Epithelial cell of esophagus (primary cell): ENCODE measurements around the gene MGAT1.

Experiments
- DNase-seq: peaks from one replicate; pipeline ENCODE4 v3.0.0; 2010; ENCODE audit warnings: low read depth
- H3K4me3 ChIP-seq: 2 replicates; pipeline ENCODE4 v1.5.1; 2011; ENCODE audit warnings: mild to moderate bottlenecking, low read length, control low read depth
- TF ChIP-seq, protein P1 (sequence below): IDR thresholded peaks from 2 replicates; pipeline ENCODE4 v1.5.1; 2011; ENCODE audit warnings: low read depth, mild to moderate bottlenecking, low read length, control low read depth, inconsistent platforms; ENCODE audit not compliant: insufficient read depth; ENCODE audit errors: missing control alignments

Gene MGAT1

GRCh38 chr5:180824630-180825476 lies 22.2 kb upstream of the MGAT1 start:
- no peak for DNase-seq
- TF ChIP-seq, protein P1, sequence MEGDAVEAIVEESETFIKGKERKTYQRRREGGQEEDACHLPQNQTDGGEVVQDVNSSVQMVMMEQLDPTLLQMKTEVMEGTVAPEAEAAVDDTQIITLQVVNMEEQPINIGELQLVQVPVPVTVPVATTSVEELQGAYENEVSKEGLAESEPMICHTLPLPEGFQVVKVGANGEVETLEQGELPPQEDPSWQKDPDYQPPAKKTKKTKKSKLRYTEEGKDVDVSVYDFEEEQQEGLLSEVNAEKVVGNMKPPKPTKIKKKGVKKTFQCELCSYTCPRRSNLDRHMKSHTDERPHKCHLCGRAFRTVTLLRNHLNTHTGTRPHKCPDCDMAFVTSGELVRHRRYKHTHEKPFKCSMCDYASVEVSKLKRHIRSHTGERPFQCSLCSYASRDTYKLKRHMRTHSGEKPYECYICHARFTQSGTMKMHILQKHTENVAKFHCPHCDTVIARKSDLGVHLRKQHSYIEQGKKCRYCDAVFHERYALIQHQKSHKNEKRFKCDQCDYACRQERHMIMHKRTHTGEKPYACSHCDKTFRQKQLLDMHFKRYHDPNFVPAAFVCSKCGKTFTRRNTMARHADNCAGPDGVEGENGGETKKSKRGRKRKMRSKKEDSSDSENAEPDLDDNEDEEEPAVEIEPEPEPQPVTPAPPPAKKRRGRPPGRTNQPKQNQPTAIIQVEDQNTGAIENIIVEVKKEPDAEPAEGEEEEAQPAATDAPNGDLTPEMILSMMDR = no peak
- H3K4me3 ChIP-seq = no peak overlapping the region

DNA sequence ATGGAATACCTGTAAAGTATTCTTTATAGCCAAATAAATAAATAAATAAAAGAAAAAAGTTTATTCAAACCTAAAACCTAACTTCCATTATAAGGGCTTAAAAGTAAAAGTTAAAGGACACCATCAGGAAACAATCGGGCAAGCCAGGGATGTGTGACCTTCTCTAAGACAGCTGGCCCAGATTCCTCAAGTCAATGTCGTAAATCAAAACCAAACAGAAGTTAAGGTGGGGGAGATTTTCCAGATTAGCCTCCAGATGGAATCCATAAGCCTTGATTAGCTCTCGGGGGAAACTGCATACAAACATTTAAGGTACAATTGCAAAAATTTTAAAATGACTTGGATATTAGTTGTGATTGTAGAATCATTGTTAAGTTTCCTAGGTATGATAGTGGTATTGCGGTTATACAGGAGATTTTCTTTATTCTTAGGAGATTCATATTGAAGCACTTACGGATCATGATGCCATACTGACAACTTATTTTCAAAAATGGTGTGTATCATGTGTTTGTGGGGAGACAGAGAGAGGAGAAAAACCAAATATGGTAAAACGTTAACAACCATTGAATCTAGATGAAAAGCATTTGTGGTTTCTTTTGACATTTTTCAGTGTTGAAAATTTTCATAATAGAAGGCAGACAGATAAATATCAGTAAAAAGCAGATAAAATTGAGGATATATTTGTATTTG lies 21.5 kb upstream of the MGAT1 start:
- DNase-seq = no peak
- H3K4me3 ChIP-seq = no peak overlapping the region
- TF ChIP-seq, protein P1 = no peak

GRCh38 chr5:180823346-180823745 lies 20.7 kb upstream of the MGAT1 start:
- H3K4me3 ChIP-seq = no peak overlapping the region
- no peak for DNase-seq
- TF ChIP-seq, protein P1 = no peak

- no peak overlapping the region for H3K4me3 ChIP-seq
- TF ChIP-seq, protein P1 = no peak
Measured at GRCh38 chr5:180821538-180821937, 18.9 kb upstream of the MGAT1 start.

DNA sequence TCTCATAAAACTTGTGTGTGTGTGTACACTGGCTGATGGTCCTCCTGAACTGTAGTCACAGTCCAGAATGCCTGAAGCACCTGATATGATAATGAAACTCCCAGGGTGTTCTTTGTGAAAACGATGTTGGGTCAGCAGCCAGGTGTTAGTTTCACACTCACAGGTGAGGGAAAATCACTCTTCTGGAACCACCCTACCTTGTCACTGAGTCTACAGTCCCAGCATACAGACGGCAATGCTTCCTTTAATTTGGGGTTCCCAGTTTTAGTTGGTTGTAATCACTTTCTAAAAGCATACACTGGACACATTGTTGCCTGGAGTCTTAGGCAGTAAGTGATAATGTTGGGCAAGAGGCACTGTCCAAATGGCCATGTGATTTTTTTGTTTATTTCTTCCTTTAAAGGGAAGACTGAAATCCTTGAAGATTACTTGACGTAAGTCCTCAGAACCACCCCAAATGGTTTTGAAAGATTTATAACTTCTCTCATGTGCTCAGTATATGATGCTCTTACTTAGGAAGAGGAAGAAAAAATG lies 18.2 kb upstream of the MGAT1 start:
- TF ChIP-seq, protein P1 = no peak
- DNase-seq = no peak
- H3K4me3 ChIP-seq = no peak overlapping the region

More at GRCh38 chr5:180821538-180821937, 18.9 kb upstream of the MGAT1 start:
- DNase-seq = no peak

DNA sequence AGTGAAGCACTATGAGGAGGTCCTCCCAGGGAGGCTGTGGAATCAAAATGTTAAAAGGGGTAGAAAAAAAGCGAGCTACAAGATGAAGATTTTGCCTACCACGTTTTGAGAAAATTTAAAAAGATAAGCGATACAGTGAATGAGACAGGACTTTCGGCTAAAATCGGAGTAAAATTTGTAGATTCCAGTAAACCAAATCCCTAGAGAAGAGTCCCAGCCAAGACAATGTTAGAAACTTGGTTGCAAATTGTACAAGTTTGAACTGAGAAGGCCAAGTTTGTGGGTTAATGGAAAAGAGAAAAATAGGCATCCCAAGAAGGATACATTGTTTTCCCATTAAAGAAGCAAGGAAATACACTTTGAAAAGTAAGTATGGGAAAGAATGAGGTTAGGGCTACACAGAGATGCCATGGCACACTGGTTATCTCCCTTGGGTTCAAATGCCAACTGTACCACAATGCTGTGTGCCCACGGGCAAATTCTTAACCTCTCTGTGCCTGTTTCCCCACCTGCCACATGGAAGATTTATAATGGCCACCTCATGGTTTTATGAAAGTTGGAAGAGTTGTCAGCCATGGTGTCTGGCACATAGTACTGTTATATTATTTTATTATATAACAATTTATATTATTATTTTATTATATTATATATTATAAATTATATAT lies 16.2 kb upstream of the MGAT1 start:
- no peak for DNase-seq
- TF ChIP-seq, protein P1 = no peak
- H3K4me3 ChIP-seq = no peak overlapping the region
